ENCODE measurements around the gene MAPKAPK5. TPM values are rescaled to one million over a fixed set of nuclear protein-coding genes. Genes with fewer than 3 reads are reported as not detected.

The MAPKAPK5 gene
- polyA plus RNA-seq, 1 experiment, result 33.5 TPM

DNA sequence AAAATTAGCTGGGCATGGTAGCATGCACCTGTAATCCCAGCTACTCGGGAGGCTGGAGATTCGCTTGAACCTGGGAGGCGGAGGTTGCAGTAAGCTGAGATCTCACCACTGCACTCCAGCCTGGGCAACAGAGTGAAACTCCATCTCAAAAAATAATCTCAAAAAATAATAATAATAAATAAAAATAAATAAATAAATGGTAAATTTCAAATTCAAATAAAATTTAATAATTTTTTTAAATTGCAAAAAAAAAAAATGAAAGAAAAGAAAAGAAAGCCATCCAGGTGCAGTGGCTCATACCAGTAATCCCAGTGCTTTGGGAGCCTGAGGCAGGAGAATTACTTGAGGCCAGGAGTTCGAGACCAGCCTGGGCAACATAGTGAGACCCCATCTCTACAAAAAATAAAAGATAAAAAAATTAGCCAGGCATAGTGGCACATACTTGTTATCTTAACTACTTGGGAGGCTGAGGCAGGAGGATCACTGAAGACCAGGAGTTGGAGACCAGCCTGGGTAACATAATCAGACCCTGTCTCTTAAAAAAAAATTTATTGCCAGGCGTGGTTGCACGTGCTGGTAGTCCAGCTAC is 38.9 kb upstream of the MAPKAPK5 start:
- DNase-seq (ENCODE audit: low read depth, low spot score), result no peak
- no peaks in the 10 kb centered on the region for H3K9me3 ChIP-seq (ENCODE audit: control insufficient read depth, insufficient read depth, low read length)
- TF ChIP-seq, protein P1, sequence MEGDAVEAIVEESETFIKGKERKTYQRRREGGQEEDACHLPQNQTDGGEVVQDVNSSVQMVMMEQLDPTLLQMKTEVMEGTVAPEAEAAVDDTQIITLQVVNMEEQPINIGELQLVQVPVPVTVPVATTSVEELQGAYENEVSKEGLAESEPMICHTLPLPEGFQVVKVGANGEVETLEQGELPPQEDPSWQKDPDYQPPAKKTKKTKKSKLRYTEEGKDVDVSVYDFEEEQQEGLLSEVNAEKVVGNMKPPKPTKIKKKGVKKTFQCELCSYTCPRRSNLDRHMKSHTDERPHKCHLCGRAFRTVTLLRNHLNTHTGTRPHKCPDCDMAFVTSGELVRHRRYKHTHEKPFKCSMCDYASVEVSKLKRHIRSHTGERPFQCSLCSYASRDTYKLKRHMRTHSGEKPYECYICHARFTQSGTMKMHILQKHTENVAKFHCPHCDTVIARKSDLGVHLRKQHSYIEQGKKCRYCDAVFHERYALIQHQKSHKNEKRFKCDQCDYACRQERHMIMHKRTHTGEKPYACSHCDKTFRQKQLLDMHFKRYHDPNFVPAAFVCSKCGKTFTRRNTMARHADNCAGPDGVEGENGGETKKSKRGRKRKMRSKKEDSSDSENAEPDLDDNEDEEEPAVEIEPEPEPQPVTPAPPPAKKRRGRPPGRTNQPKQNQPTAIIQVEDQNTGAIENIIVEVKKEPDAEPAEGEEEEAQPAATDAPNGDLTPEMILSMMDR (IDR thresholded peaks at IDR 0.05; ENCODE audit: low read depth, low read length), result no peak
- H3K27ac ChIP-seq (ENCODE audit: low read depth, low read length), result no peak overlapping the region
- no peaks in the 10 kb centered on the region for H3K27me3 ChIP-seq (ENCODE audit: control insufficient read depth, insufficient read depth, low read length)
- ChIA-PET POLR2A (no interaction called here), CTCF (interaction anchor here (1.7 kb wide), 1 partner anchor 10 kb away, joined by 11 read pairs; no protein-coding TSS in a partner anchor)
- H3K4me3 ChIP-seq (ENCODE audit: low read depth, low read length), result no peak overlapping the region

DNA sequence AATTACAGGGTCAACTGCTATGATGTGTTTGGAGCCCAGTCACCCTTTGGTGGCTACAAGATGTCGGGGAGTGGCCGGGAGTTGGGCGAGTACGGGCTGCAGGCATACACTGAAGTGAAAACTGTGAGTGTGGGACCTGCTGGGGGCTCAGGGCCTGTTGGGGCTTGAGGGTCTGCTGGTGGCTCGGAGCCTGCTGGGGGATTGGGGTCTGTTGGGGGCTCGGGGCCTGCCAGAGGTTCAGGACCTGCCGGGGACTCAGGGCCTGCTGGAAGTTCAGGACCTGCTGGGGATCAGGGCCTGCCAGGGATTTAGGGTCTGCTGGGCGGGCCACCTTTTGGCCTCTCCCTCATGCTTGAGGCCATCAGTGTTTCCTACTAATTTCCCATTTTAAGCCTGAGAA is 38.2 kb upstream of the MAPKAPK5 start:
- no peaks in the 10 kb centered on the region for H3K27me3 ChIP-seq (ENCODE audit: control insufficient read depth, insufficient read depth, low read length)
- ChIA-PET POLR2A (no interaction called here), CTCF (interaction anchor here (1.7 kb wide), 1 partner anchor 9 kb away, joined by 11 read pairs; no protein-coding TSS in a partner anchor)
- H3K4me3 ChIP-seq (ENCODE audit: low read depth, low read length), result no peak overlapping the region
- no peaks in the 10 kb centered on the region for H3K9me3 ChIP-seq (ENCODE audit: control insufficient read depth, insufficient read depth, low read length)
- no peak for DNase-seq (ENCODE audit: low read depth, low spot score)
- H3K27ac ChIP-seq (ENCODE audit: low read depth, low read length), result no peak overlapping the region
- TF ChIP-seq, protein P1 (IDR thresholded peaks at IDR 0.05; ENCODE audit: low read depth, low read length), result no peak

DNA sequence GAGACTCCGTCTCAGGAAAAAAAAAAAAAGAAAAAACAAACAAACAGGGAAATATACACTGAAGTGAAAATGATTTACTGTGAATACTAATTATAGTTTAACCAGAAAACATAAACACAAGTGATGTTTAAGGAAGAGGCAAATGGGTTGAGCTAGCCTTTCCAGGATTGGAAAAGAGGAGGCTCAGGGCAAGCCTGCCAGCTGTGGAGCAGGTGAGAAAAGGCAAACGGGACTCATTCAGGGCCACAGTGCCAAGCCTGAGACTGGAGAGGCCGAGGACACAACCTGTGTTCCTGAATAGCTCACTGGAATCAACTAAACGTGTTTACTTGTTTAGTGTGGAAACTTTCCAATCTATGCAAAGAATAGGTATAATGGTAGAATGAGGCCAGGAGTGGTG is 35.7 kb upstream of the MAPKAPK5 start:
- Histone ChIP-seq H3K27ac (ENCODE audit: low read depth, low read length) (no peak overlapping the region), H3K4me3 (ENCODE audit: low read depth, low read length) (no peak overlapping the region), H3K27me3 (ENCODE audit: control insufficient read depth, insufficient read depth, low read length) (no peaks in the 10 kb centered on the region), H3K9me3 (ENCODE audit: control insufficient read depth, insufficient read depth, low read length) (no peaks in the 10 kb centered on the region)
- POLR2A ChIA-PET, result no interaction called here
- CTCF ChIA-PET, result interaction anchor here (0.7 to 1.2 kb wide), 3 partner anchors 52 to 86 kb away, joined by 3 to 7 read pairs (median 6); no protein-coding TSS in a partner anchor
- TF ChIP-seq, protein P1 (IDR thresholded peaks at IDR 0.05; ENCODE audit: low read depth, low read length), result no peak
- no peak for DNase-seq (ENCODE audit: low read depth, low spot score)

DNA sequence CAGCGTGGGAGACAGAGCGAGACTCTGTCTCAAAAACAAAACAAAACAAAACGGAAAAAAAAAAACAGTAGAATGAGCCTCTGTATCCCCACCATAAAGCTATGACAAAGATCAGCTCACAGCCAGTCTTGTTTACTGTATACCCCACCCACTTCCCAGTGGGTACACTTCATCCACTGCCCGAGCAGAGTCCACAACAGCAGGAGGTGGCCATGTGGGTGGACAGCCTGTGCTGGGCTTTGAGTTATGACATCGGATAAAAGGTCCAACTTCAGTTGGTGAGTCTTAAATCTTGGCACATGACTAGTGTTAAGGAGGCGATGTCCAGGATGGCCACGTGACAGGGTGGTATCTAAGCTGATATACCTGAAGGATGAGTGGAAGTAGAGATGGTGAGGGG is 34.8 kb upstream of the MAPKAPK5 start:
- DNase-seq (ENCODE audit: low read depth, low spot score), result no peak
- ChIA-PET CTCF (interaction anchor here (0.6 to 1.2 kb wide), 3 partner anchors 53 to 311 kb away, joined by 3 read pairs; no protein-coding TSS in a partner anchor), POLR2A (no interaction called here)
- Histone ChIP-seq H3K9me3 (ENCODE audit: control insufficient read depth, insufficient read depth, low read length) (no peaks in the 10 kb centered on the region), H3K27ac (ENCODE audit: low read depth, low read length) (no peak overlapping the region), H3K27me3 (ENCODE audit: control insufficient read depth, insufficient read depth, low read length) (no peaks in the 10 kb centered on the region), H3K4me3 (ENCODE audit: low read depth, low read length) (no peak overlapping the region)
- TF ChIP-seq, protein P1 (IDR thresholded peaks at IDR 0.05; ENCODE audit: low read depth, low read length), result no peak

All from AG04450 (cell line).